HG03342 (cell line): ENCODE data around the gene SULT1C4.

ENCODE experiments used
- ATAC-seq: cut with Tn5 transposase; IDR thresholded peaks from one replicate; pipeline ENCODE4 v1.9.1; 2021; ENCODE audit warnings: mild to moderate bottlenecking, moderate library complexity; ENCODE audit not compliant: unreplicated experiment

Gene SULT1C4

GRCh38 chr2:108369153-108369552 lies 8.6 kb upstream of the SULT1C4 start:
- no peak for ATAC-seq

DNA sequence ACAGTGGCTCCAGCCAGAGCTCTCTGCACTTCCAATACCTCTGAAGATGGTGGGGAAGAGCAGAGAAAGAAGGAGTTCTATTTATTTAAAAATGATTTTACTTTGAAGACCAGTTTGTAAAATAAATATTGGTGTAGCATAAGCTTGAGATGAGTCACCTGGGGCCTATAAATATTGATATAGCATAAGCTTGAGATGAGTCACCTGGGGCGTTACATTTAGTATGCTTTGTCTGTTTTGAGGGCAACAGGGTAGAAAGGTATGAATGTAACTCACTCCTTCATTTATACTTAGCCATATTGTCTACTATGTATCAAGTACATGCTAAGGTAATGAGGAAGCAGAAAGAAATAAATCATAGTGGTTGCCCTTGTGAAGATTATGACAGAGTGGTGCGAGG lies 7.7 kb upstream of the SULT1C4 start:
- no peak for ATAC-seq

DNA sequence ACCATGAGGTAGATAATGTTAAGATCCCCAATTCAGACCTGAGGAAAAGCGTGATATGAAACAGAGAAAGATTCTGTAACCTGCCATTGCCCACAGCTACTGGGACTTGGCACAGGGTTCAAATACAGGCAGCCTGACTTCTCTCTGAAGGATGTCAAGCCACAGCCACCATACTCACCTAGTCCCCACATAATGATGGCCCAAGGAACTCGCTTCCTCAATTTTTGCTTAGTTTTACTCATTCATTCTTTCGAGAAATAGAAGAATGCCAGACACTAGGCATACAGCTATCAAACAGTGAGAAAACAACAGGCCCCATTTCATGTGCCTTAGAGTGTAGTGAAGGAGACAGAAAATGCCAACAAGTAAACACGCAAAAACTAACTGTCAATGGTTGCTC lies 980 bp upstream of the SULT1C4 start:
- ATAC-seq, result no peak

GRCh38 chr2:108377401-108377800 lies 353 bp upstream of the SULT1C4 start:
- ATAC-seq, result no peak

DNA sequence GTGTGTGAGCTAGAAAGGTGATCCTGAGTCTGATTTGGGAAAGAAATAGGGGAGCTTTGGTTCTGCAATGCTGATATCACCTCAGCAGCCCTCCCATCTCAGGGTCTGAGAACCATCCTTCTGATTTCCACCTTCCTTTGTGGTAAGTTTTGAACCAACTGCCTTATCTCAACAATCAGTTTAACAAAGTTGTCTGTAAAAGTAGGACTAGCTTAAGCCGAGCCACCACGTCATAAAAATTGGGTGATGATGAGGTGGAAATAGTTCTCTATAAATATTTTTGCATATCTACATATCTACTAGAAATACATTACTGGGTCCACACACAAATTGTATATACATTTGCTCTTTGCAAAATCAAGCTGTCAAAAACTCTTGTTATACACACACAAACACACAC lies 1.1 kb downstream of the SULT1C4 start:
- no peak for ATAC-seq

DNA sequence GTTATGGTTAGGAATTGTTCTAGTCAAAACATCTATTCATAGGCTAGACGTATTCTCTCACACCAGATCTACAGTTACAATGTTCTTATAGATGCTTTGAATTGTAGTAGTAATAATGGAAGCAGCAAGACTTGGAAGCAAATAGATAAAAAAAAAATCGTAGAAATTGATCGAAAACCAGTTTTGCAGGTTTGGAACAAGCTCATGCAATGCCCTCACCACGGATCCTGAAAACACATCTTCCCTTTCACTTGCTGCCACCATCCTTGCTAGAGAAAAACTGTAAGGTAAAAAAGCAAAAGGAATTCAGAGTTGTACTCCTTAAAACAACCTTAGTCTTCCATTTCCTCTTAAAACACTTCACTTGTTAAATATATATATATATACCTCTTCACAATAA lies 4.4 kb downstream of the SULT1C4 start:
- no peak for ATAC-seq

- ATAC-seq, result no peak
Observed at GRCh38 chr2:108383146-108383830, 5.5 kb downstream of the SULT1C4 start.

- no peak for ATAC-seq
Observed at GRCh38 chr2:108384662-108385393, 7.1 kb downstream of the SULT1C4 start.

GRCh38 chr2:108385411-108386071 lies 7.8 kb downstream of the SULT1C4 start:
- peak; percentile 76 for ATAC-seq

GRCh38 chr2:108388045-108388444 lies 10.3 kb downstream of the SULT1C4 start:
- ATAC-seq, result no peak

DNA sequence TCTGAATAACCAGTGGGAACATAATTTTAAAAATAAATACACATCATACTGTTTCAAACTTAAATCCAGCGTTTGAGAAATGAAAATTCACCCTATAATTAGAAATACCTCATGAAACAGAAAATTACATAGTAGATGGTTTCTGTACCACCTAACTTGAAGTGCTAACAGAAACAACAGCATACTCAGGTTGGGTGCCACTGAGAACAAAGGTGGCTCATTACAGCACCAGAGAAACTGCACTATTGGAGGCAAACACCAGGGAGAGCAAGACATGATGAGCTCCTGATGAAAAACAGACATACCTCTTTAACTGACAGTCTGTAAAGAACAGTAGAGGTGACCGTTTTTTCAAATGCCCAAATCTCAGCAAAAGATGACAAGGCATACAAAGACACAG lies 12.6 kb downstream of the SULT1C4 start:
- no peak for ATAC-seq

DNA sequence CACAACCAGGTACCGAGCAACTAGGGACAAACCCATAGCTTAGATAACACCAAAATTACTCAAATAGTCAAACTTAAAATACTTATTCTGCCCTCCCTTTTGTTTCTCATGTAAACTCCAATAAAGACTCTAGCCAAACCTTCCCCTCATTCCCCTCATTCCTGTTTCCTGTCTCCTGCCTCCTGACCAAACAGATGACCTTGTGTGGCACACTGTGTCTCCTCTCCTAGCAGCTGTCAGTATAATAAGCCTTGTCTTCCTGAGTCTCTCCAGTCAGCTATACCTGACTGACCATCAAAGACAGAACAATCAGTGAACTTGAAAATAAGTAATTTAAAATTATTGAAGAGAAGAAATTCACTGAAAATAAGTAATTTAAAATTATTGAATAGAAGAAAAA lies 14.3 kb downstream of the SULT1C4 start:
- no peak for ATAC-seq

- no peak for ATAC-seq
Observed at GRCh38 chr2:108393197-108393596, 15.4 kb downstream of the SULT1C4 start.

GRCh38 chr2:108395155-108395554 lies 17.4 kb downstream of the SULT1C4 start:
- ATAC-seq, result no peak

DNA sequence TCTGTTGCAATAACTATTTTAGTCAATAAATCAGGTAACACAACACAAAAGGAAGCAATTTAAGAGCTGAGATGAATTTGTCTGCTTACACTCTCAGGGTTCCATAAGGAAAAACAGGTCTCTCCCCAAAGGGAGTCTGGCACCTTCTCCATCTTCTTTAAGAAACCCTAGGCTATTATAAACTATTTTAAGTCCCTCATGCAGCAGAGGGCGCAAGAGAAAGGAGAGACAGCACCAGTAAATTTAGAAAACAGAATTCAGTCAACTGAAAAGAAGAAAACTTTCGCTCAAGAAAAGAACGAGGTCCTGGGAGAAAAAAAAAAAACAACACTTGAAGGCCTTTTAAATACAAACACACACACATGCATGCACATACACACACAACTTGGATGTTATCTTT lies 19.1 kb downstream of the SULT1C4 start:
- no peak for ATAC-seq

DNA sequence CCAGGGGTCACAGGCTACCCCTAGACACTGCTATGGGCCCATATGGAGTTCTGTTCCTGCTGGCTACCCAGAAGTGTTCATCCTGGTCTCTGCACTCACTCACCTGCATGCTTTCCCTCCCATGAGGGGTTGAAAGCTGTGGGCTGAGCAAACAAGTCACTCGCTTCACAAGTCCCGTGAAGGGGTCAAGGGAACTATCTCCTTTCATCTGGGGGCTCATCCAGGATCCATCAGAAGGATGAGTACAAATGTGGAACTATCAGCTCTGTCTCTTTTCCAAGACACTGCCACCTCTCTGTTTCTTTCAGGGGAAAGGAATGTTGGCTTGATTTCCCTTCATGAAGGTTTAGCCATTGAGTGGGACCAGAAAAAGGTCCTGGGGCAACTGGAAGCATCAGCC lies 21.7 kb downstream of the SULT1C4 start:
- ATAC-seq, result no peak

DNA sequence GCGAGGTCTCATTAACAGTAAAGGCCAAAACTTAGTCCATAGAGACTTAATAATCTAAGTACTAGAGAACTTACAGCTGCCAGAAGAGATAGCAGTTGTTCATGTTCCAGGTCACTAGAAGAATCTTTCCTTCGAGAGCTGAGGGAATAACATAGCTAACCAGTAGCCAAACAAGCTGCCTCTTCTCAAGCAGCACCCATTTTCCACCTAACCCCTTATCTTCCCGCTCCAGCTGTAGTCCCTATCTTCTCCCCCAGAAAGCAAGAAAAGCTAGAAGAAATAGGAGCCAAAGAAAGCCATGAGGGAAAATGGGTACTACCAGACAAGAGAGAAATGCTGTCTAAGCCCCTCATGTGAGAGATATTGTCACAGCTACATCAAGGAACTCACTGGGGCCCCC lies 24.0 kb downstream of the SULT1C4 start:
- ATAC-seq, result no peak

- ATAC-seq, result no peak
Observed at GRCh38 chr2:108403494-108403893, 25.7 kb downstream of the SULT1C4 start.

- no peak for ATAC-seq
Observed at GRCh38 chr2:108404784-108405397, 27.1 kb downstream of the SULT1C4 start.

GRCh38 chr2:108407864-108408729 lies 30.3 kb downstream of the SULT1C4 start:
- ATAC-seq, result no peak

DNA sequence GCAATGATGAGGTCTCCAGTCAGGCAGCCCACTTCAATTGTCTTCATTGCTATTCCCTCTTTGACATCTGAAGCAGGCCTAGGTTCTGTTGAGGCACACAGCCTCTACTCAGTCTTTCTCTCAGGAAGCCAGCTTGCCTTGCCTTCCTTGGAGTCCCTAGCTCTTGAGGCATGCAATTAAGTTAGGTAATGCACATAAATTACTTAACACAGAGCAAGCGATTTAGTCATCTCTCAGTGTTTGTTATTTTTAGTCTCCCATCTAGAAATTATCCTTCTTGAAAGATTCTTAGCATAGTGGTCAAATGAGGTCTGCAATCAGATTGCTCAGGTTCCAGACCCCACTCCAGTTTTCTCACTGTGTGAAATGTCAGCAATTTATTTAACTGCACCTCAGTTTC lies 32.0 kb downstream of the SULT1C4 start:
- no peak for ATAC-seq
